Measurements from ENCODE around the gene EXOC6.

EXOC6 gene

DNA sequence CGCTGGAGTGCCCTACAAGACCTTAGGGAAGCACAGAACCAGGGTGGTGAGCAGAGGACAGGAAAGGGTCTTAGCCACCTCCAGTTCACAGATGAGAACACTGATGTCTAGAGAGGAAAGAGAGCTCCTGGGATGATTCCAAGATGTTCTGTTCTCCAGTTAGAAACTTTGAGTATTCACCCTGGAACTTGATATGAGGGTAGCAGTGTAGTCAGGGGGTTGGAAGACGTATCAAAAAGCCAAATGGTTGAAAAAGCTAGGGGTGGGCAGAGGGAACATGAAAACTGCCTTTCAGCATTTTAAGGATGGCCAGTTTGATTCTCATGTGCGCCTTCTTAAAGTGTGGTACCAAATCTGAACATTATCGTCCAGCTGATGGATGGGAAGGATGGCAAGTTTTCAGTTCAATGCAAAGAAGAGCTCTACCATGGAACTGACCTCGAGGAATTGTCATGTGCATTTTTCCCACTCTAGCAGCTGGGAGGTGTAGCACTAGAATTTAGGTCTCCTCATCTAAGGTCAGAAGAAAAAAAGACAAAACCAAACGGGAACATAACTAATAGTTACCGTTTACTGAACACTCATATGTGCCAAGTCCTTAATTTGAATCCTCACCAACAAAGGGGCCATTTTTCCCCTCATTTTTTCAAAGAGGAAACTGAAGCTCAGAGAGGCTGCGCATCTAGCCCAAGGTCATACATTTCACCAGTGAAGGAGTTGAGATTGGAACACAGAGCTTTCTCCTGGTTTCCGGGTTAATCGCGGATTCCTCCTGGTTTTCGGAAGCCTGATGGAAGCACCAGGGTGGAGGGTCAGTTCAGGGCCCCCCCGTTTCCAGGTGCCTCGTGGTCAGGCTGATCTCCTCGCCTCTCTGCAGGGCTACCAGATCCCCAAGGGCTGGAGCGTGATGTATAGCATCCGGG lies 219.4 kb downstream of the EXOC6 start:
- no peak for FAIRE-seq

DNA sequence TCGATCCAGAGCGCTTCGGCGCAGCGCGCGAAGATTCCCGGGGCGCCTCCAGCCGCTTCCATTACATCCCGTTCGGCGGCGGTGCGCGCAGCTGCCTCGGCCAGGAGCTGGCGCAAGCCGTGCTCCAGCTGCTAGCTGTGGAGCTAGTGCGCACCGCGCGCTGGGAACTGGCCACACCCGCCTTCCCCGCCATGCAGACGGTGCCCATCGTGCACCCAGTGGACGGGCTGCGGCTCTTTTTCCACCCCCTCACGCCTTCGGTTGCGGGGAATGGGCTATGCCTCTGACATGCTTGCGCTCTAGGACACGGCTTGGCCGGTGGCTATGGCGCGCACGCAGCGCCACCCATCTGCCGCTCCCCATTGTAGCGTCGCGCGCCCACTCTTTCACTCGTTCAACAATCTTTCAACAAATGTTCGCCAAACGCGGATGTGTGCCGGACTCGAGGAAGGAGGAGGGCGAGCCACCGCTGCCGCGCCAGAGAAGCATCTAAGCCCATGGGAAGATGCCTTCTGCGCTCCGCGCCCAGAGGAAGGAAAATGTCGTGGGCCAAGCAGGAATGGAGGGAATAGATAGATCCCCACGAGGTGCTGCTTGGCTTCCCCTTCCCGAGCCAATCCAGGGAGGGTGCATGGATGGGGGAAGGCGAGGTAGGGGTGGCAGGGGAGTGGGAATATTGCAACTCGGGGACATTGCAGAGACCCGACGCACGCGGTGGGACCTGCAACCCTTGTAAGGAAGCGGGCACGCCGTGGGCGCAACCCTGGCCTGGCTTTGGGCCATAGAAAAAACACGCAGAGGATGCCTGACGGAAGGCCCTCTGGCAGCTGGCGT lies 220.3 kb downstream of the EXOC6 start:
- FAIRE-seq = no peak

DNA sequence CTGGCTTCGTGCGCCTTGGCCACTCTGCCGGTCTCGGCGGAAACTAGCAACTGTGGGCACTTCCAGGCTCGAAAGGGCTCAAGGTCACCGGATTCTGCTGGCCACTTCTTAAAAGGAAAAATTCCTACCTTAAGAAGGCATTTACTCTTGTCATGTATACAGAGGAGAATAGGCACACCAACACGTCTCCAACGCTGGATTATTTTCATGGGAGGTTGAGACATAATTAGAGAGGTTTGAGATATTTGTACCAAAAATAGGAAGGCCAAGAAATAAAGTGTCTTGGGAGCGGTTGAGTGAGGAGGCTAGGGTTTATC lies 220.9 kb downstream of the EXOC6 start:
- FAIRE-seq = no peak

DNA sequence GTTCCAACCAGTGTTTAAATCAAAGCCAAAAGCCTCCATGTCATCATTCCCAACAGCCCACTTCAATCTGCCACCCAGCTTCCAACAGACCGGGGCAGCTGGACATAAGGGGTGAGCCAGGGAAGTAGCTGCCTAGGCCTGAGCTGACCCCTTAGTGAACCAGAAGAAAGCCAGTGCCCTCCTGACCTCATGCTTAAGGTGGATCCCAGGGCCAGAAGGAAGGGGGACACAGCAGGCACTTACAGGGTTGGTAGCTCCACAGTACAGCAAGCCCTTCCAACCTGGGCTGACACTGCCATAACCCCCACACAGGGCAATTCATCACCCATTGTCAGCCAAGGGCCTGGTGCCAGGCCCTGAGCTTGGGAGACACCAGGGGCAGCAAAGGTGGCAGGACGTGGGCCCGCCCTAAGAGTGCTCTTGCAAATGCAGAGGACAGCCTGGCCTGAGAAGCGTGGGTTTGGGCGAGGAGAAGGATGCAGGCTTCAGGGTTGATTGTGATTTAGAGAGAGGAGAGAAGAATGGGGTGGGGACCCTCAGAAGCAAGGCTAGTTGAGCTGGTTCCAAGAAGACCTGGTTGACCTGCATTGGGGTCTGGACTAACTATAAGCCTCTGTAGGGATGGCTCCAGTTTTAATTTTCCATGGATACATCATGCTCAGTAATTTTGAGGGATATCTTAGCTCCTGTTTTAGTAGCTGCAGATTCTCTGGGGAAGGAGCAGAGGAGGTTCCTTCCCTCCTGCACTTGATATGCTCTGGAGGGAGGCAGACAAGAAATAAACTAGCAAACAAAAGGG lies 222.3 kb downstream of the EXOC6 start:
- FAIRE-seq = no peak

DNA sequence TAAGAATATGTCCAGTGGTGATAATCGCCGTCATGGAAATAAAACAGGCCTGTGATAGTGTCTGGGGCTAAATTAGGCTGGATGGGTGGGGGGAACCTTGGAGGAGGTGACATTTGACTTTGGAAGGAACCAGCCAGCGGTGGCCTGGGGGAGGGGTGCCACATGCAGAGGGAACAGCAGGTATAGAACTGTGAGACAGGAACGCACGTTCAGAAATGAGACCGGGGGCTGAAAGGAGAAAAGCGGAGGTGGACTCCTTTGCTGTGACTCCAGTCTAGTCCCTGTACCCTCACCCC lies 222.8 kb downstream of the EXOC6 start:
- FAIRE-seq = no peak

DNA sequence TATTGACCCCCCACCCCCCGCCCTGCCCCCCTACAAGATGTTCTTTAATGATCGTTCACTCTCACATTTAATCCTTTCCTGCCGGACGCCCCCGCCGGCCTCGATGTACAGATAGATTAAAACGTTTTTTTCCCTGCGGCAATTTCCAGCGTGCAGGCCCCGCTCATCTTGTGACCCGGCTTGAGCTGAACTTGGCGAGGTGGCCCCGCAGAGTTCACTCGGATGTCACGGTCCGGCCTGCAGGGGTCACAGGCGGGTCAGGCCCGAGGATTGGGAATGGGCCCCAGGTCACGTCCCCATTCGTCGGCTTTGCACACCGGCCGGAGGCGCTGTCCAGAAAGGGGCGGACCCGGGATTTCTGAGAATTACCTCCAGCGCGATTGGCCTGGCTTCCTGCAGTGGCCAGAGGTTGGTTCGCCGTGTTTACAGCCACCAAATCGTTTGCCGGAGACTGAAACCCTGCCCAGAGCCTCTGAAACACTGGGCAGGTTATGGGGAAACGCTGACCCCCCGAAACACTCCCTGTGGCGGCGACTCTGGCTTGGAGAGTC lies 223.4 kb downstream of the EXOC6 start:
- no peak for FAIRE-seq

DNA sequence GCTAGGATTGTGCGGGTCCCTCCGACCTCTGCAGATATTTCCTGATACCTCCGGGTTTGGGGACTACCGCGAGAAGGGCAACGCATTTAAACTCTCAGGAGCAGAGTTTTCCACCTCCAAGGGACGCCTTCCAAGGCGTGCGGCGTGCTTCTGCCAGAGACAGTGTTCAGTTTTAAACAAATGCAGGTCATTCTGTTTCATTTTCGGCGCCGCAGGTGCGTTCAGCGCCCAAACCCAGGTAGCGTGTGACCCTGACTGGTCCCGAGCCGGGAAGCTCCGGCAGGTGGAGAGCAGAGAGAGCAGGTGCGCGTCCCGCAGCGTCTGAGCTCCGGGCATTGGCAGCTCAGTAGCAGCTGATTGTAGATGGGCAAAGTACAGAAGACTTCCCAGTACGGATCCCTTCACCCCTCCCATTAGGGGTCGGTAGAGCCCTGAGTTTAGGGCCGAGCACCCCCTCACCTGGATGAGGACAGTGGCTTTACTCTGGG lies 223.9 kb downstream of the EXOC6 start:
- no peak for FAIRE-seq

DNA sequence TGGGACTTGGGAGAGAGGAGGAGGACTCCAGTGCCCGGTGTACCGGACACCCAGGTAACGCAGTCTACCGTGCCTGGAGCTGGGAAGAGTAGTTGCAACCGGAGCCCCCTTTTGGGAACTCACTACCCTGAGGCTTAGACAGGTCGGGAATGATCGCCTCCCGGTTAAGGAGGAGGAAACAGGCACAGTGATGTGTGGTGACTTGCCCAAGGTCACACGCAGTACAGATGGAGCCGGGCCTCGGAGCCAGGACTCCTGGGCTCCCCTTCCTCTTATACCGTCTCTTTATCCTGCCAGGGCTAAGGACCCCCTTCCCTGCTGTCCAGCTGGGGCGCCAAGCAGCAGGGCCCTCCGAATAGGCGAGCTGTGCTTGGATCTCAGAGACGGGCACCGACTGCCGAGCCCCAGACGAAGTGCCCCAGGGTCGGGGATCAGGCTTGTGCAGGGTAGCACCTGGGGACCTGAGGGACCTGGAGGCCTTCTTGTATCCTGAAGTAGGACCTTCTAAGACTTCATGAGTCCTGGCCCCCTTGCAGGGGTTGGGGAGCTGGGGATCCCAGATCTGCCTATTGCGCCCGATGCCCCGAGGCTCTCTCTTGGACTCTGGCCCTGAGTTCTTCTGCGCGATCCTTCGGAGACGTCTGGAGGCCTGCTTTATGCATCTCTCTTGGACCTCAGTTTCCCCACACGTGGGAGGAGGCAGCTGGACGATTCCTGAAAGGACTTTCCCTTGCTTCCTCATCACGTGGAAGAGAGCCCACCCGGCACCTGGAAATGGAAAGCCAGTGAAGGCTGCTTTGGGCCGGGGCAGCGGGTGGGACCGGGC lies 224.6 kb downstream of the EXOC6 start:
- FAIRE-seq = no peak

DNA sequence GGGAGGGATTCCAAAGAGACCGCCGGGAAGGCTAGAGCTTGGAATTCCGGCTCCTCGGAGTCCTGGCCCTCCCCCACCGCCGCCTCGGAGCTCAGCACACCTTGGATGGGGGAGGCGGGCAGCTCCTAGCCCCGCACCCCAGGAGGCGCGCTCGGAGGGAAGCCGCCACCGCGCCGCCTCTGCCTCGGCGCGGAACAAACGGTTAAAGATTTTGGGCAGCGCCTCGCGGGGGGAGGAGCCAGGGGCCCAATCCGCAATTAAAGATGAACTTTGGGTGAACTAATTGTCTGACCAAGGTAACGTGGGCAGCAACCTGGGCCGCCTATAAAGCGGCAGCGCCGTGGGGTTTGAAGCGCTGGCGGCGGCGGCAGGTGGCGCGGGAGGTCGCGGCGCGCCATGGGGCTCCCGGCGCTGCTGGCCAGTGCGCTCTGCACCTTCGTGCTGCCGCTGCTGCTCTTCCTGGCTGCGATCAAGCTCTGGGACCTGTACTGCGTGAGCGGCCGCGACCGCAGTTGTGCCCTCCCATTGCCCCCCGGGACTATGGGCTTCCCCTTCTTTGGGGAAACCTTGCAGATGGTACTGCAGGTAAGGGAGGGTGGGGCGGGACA lies 225.3 kb downstream of the EXOC6 start, which contains the start of gene CYP26A1:
Gene CYP26A1, plus strand, starts transcription at position 355 of the 608 bp plus-strand sequence. Its CDS starts 42 bp downstream, at position 397.
- FAIRE-seq = no peak

DNA sequence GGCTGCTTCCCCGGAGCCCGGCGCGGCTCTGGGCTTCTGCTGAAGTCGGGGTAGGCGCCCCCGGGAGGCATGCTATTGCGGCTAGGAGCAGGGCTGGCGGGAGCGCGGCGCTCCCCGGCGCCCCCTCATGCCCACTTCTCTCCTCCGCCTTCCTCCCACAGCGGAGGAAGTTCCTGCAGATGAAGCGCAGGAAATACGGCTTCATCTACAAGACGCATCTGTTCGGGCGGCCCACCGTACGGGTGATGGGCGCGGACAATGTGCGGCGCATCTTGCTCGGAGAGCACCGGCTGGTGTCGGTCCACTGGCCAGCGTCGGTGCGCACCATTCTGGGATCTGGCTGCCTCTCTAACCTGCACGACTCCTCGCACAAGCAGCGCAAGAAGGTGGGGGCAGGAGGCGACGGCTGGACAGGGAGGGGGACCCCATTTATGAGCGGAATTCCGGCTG lies 225.9 kb downstream of the EXOC6 start:
- FAIRE-seq = no peak

DNA sequence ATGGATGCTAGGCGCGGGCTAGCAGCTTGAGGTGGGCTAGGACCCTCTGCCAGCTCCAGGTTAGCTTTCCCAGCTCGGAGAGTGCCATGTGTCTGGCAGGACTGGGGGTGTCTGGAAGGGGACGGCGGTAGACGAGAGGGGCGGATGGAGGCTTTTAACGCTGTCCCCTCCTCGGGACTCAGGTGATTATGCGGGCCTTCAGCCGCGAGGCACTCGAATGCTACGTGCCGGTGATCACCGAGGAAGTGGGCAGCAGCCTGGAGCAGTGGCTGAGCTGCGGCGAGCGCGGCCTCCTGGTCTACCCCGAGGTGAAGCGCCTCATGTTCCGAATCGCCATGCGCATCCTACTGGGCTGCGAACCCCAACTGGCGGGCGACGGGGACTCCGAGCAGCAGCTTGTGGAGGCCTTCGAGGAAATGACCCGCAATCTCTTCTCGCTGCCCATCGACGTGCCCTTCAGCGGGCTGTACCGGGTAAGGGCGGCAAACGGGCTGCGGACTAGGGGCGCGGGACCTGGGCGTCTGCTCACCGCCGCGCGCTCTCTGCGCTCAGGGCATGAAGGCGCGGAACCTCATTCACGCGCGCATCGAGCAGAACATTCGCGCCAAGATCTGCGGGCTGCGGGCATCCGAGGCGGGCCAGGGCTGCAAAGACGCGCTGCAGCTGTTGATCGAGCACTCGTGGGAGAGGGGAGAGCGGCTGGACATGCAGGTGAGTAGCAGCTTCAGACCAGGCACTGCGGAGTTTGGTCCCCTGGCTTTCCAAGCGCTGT lies 226.5 kb downstream of the EXOC6 start:
- FAIRE-seq = no peak

DNA sequence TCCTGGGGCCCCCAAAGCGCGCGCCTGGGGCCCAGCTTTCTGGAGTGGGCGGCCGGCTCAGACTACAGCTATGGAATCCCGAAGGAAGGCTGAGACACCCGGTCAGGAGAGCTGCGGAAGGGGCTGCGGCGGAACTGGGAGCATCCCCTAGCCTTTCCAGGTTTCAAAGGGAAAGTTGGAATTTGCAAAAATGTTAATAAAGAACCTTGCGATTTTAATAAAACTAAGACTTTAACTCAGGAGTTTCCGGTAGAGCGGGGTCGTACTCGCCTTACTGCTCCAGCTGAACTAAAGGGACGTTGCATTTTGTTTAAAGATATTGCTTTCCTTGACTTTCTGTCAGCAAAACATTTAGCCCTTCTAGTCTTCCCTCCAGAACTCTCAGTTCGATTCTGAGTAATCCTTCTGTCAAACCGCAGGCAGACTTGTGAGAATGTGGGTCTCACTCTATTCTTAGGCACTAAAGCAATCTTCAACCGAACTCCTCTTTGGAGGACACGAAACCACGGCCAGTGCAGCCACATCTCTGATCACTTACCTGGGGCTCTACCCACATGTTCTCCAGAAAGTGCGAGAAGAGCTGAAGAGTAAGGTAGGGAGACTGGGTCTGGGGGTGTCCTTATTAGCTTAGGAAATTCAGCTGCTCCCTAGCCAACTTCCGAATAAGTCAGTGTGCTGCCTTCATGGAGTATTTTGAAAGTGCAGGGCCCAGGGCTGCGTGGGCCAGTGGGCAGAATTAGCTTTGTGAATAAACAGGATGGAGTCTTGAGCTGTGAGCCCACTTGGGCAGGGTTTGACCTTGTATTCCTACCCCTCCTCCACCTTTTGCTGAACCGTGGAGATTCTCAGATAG lies 227.3 kb downstream of the EXOC6 start:
- no peak for FAIRE-seq

DNA sequence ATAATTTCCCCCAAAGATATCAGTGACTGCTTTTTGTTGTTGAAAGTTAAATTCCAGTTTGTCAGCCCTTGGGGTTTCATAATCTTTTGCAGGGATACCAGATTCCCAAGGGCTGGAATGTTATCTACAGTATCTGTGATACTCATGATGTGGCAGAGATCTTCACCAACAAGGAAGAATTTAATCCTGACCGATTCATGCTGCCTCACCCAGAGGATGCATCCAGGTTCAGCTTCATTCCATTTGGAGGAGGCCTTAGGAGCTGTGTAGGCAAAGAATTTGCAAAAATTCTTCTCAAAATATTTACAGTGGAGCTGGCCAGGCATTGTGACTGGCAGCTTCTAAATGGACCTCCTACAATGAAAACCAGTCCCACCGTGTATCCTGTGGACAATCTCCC lies 228.6 kb downstream of the EXOC6 start:
- no peak for FAIRE-seq

DNA sequence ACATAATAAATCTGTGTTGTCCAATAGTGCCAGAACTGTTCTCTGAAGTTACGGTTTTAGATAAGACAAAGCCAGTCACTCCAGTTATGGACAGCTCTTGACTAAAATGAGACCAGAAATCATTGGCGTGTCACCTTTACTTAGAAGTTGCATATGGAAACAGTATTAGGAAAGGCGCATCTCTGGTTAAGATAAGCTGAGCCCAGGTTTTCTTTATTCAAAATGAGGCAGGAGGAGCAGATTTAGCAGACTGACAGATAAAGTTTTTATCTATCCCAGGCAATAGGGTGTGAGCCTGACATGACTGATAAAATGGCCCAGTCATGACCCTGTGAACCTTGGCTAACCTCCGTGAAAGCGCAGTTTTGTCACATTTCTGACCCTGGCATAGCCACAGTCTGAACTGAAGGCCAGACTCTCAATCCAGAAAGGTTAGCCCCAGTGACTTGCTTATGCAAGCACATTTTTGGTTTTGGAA lies 229.6 kb downstream of the EXOC6 start:
- no peak for FAIRE-seq

DNA sequence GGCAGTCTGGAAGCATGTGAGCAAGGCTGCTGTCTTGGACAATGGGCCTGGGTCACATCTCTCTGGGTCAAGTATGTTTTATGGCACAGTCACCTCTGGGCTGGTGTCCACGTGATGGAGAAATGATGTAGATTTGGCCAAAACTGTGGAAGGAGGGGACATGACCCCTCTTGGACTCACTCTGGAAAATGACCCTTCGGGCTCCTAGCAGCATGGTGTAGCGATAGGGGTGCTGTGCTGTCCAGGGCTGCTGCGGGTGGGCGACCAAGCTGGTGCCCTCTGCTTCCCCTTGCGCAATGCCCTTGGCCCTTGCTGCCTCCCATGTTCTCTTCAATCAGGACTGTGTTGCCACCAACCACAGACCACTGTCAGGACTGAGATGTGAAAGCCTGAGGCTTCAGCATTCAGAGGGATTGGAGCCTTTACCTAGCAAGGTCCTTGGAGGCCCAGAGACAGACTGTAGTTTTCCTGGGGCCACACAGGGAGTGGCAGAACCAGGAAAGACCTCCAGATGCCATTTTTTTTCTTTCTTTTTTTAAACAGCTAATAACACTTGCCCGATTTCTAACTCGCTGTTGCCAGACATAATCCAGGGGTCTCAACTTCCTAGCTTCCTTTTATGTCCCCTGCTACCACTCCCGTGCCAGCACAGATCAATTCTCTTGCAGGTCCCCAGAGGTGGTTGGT lies 231.5 kb downstream of the EXOC6 start:
- FAIRE-seq = no peak

DNA sequence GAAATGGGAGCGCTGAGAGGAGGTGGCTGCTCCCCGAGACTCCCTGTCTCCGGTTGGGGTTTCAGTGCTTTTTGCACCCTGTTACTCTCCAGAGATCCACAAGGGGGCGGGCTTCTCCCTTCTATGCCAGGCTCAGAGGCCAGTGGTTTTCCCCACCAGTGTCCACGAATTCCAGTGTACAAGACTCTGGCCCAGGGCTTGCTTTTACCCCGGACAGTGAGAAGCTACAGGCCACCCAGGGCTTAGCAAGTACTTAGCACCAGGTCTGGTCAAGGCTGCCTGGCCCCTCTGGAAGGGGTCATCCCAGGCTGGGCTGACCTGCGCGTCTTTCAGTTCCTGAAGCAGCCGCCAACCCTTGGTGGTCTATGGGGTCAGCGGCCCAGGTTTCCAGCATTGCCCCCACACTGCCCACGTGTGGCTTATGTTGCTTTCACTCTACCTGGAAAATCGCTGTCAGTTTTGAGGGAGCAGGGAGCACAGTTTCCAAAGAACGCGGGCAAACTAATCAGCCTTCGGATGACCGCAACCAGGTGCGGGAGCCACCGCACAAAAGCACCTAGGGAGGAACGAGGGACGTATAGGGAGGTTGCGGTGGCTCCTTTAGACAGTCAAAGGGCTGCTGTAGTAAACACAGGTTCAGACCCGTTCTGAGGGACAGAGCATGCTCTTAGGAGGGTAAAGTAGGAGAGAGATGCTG lies 232.2 kb downstream of the EXOC6 start:
- no peak for FAIRE-seq

DNA sequence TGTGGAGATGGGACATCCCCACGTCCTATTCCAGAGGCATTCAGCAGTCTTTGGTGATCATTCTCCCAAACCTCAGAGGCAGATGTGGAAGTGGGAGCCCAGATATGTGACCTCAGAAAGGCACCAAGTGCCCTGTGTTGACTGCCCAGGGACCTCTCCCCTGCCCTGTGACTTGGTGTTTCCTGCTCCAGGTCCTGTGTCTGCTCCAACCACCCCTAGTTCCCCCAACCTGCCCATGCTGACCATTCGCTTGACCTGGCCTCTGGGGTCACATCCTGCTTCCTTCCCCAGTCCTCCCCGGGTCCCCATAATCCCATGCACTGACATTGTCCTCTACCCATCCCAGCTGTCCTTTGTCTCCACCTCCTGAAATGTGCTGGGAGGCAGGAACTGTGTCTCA lies 233.0 kb downstream of the EXOC6 start:
- no peak for FAIRE-seq

DNA sequence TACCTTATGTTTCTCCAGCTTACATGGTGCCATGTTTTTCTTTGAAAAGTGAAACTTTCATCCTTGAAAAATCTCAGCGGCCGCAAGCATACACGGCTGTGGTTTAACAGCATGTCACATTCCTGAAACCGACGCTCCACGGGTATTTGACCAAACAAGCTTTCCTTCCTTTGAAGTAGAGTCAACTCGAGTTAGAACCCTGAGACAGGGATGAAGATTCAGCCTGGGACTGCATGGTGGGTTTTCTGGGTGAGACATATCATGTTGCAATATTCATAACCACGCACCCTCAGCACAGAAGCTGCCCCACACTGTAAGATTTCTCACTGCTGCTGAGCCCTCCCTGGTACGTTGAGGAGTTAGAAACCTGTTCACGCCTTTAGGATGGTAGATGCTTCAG lies 233.5 kb downstream of the EXOC6 start:
- FAIRE-seq = no peak

Data from colon (tissue), 2 donors.